Right forelimb (tissue), 1 donor: Measurements from ENCODE around the gene OR2AG2.

Experiments
- DNase-seq: peaks from one replicate; pipeline ENCODE4 v3.0.0-alpha.2; 2018

OR2AG2 gene

DNA sequence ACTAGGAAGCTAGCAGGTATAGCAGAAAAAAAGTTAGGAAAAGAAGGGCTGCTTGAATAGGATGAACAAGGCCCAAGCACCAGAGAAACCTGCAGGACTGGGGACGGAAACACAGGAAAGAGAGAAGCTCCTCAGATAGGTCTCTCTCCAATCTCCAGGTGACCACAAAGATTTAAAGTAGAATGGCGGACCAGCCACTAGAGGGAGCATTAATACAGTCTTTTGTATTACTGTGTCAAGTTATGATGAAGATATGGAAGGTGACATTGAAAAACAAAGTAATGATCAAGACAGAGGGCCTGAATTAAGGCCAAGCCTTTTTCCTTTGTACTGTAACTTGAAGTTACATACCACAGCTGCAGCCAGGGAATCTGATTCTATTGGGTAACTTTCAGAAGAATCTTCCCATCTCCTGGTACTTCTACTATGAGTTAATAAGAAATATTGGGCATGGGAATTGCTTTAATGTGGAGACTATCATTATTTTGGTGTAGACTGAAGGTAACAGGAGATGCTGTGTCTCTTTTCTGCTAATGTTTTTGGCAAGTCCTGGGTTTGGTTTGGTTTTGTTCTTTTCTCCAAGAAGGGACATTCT is 33.8 kb downstream of the OR2AG2 start:
- no peak for DNase-seq

- DNase-seq, result no peak
These were observed 35.2 kb downstream of the OR2AG2 start for GRCh38 chr11:6736495-6737121.

GRCh38 chr11:6735306-6735705 is 36.5 kb downstream of the OR2AG2 start:
- DNase-seq, result no peak

- no peak for DNase-seq
These were observed 37.2 kb downstream of the OR2AG2 start for GRCh38 chr11:6734616-6735015.

GRCh38 chr11:6733326-6734275 is 38.2 kb downstream of the OR2AG2 start:
- DNase-seq, result no peak

DNA sequence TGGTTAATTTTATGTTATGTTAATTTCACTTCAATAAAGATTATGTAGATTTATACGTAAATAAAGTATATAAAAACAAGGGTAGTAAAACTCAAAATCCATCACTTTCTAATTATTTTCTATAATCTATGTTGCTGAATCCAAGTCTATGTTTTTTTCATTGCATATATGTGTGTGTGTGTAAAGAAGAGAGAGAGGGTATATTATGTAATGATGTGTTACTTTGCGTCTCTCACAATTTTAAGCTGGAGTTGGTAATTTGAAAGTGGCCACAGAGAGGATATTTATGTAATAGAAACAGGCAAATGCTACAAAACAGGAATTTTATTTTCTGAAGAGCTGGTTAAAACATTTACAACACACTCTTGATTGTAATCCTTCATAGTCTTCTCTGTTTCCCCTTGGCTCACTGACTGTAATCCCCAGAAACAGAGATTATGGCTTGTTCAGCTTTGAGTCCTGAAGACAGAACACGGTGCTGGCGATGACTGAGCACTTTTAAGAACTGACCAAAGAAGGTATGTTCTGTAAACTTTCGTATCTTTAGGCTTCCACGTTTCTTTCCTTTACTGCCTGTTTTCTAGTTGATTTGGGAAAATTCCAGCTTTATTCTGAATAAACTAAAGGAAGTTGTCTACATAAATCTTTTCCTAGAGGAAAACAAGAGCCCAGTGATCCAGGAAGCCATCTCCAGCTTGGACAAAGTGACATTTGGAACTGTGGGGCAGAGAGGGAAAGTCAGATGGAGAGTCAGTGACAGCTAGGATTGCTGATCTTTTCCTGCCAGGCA is 43.6 kb downstream of the OR2AG2 start:
- no peak for DNase-seq

GRCh38 chr11:6725386-6725896 is 46.3 kb downstream of the OR2AG2 start:
- DNase-seq, result no peak

DNA sequence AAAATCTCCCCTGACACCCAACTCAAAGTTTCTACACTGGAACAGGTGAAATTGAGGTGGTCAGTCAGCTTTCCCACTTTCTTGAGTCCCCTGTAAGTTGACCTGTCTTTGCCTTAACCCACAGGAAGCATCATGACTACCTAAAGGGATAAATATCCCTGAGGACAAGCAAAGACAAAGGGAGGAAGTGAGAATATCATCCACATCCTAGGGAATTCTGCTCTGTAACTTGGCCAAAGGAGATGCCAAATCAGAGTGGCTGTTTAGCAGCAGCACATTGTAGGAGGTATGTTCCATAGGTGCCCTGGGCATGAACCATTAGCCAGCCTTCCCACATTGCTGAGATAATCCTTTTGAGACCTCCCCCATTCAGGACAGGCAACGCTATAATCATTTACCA is 47.8 kb downstream of the OR2AG2 start:
- DNase-seq, result no peak

DNA sequence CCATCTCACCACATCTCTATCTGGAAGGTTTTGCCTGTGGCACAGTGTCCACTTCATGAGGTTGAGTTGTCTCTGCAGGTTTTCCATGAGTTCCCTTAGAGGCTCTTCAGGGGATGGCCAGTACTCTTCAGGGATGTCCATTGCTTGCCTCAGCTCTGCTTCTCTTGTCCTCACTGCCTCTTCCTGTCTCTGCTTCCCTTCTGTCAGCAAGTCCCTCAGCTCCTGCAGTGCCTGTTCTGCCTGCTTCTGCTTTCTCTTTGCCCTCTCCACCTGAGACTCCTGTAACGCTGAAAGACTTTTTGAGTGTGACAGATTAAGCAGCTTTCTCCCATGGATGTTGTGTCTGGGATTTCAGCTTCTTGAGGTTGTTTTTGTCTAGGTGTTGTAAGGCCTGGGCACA is 50.4 kb downstream of the OR2AG2 start:
- DNase-seq, result no peak

GRCh38 chr11:6719576-6719975 is 52.2 kb downstream of the OR2AG2 start:
- no peak for DNase-seq

DNA sequence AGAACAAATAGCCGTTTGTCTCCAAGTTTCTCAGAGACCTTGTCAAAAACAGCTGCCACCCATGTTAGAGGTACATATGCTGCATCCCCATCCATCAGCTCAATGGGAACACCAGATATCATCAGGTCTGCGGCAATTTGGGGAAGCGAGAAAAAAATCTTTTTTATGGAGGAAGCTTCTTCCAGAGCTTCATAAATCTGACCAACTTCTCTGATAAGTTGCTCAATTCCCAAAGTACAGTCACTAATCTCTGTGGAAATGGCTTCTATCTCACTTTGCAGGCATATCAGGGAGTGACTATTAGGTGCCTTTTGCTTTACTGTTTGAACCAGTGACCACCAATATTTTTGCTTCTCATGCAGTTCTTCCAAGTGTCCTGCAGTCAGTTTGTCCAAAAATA is 54.4 kb downstream of the OR2AG2 start:
- DNase-seq, result no peak
